HepG2 (cell line): Measurements from ENCODE around the gene IFI27.

Experiments
- CBX1 ChIP-seq: IDR thresholded peaks from one replicate; pipeline ENCODE4 v1.6.1; 2016; ENCODE audit warnings: antibody characterized with exemption, low read depth
- CHD2 ChIP-seq: IDR thresholded peaks from 2 replicates; pipeline ENCODE4 v1.6.1; 2011; ENCODE audit warnings: low read depth, low read length, improper control_type of control experiment
- DNMT1 ChIP-seq: sonication (generic); formaldehyde crosslinking; IDR thresholded peaks from 2 replicates; pipeline ENCODE4 v1.5.1; 2020; ENCODE audit warnings: mild to moderate bottlenecking, missing genetic modification reagents
- GATA4 ChIP-seq: sonication (generic); IDR thresholded peaks from 2 replicates; pipeline ENCODE4 v1.6.1; 2016; ENCODE audit warnings: antibody characterized with exemption, low read depth, borderline replicate concordance
- GFI1 ChIP-seq: sonication (generic); formaldehyde crosslinking; IDR thresholded peaks from 2 replicates; pipeline ENCODE4 v1.5.0; 2020; ENCODE audit warnings: missing genetic modification reagents, mild to moderate bottlenecking, borderline replicate concordance
- MXD3 ChIP-seq: IDR thresholded peaks from 2 replicates; pipeline ENCODE4 v1.6.1; 2016; ENCODE audit warnings: mild to moderate bottlenecking, missing biosample characterization, missing genetic modification reagents
- NRL ChIP-seq: sonication (generic); formaldehyde crosslinking; IDR thresholded peaks from 2 replicates; pipeline ENCODE4 v1.5.0; 2020; ENCODE audit warnings: missing genetic modification reagents, mild to moderate bottlenecking, moderate library complexity, borderline replicate concordance
- YY1 ChIP-seq: IDR thresholded peaks from 2 replicates; pipeline ENCODE4 v1.6.1; 2011; ENCODE audit warnings: low read length, low read depth, moderate library complexity, mild to moderate bottlenecking; ENCODE audit not compliant: insufficient read depth, insufficient replicate concordance
- ZBTB8A ChIP-seq: sonication (generic); formaldehyde crosslinking; IDR thresholded peaks from 2 replicates; pipeline ENCODE4 v1.4.0; 2020; ENCODE audit warnings: mild to moderate bottlenecking, low read depth, missing genetic modification reagents, borderline replicate concordance
- ZFP41 ChIP-seq: sonication (generic); formaldehyde crosslinking; IDR thresholded peaks from 2 replicates; pipeline ENCODE4 v1.4.0; 2020; ENCODE audit warnings: mild to moderate bottlenecking, missing genetic modification reagents, borderline replicate concordance
- ZIK1 ChIP-seq: sonication (generic); formaldehyde crosslinking; IDR thresholded peaks from 2 replicates; pipeline ENCODE4 v1.5.0; 2020; ENCODE audit warnings: mild to moderate bottlenecking, low read depth, missing genetic modification reagents, borderline replicate concordance
- ZNF558 ChIP-seq: sonication (generic); formaldehyde crosslinking; IDR thresholded peaks from 2 replicates; pipeline ENCODE4 v1.9.0; 2022; ENCODE audit warnings: mild to moderate bottlenecking, missing genetic modification reagents, borderline replicate concordance
- TF ChIP-seq, protein P1 (sequence below): sonication (generic); formaldehyde crosslinking; IDR thresholded peaks from 2 replicates; pipeline ENCODE4 v1.8.0; 2022; ENCODE audit warnings: mild to moderate bottlenecking, missing genetic modification reagents

DNA sequence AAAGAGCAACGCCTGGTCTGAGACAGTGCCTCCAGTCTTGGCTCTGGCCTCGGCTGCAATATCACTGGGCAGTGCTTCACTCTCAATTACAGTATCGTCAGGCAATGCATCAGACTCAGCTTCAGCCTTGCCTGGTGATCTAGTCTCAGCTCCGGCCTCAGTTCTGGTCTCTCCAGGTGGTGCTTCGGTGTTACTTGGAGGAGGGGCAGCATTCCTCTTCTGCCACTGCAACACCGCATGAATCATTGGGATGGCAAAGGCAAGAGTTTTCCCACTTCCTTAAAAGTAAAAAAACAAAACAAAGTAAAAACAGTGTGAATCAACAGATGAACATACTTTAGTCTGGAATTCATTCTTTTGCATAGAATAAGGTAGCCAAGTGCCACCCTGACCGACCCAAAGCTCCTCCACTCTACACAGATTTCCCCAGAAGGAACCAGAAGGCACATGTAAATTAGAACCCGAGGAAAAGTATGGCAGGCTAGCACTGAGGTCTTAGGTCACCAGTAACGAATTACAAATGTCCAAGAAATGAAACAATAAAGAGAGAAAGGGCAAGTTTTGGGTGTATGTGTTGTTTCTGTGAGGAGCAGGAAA lies 48.1 kb upstream of the IFI27 start:
- no peak for TF ChIP-seq GFI1 (CRISPR knock-in tag)
- TF ChIP-seq NRL (CRISPR knock-in tag), result no peak
- TF ChIP-seq, protein P1, sequence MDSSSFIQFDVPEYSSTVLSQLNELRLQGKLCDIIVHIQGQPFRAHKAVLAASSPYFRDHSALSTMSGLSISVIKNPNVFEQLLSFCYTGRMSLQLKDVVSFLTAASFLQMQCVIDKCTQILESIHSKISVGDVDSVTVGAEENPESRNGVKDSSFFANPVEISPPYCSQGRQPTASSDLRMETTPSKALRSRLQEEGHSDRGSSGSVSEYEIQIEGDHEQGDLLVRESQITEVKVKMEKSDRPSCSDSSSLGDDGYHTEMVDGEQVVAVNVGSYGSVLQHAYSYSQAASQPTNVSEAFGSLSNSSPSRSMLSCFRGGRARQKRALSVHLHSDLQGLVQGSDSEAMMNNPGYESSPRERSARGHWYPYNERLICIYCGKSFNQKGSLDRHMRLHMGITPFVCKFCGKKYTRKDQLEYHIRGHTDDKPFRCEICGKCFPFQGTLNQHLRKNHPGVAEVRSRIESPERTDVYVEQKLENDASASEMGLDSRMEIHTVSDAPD (CRISPR knock-in tag), result no peak
- TF ChIP-seq ZNF558, result no peak
- no peak for TF ChIP-seq ZFP41 (CRISPR knock-in tag)
- TF ChIP-seq ZBTB8A, result no peak
- no peak for TF ChIP-seq DNMT1 (CRISPR knock-in tag)
- TF ChIP-seq ZIK1 (CRISPR knock-in tag), result no peak
- TF ChIP-seq GATA4, result no peak
- no peak for TF ChIP-seq MXD3 (CRISPR knock-in tag)
- no peak for TF ChIP-seq YY1
- TF ChIP-seq CHD2, result no peak
- TF ChIP-seq CBX1, result no peak
